NCI-H2196 treated with DMSO at 0.1 percent for 48 hours (cell line): ENCODE results near the gene KLF11.
"Not testable (repeated sequence)": the region's sequence is repeated elsewhere in the genome, so short reads cannot be mapped to it uniquely, and the experiment has no call there.

ENCODE experiments used
- DNase-seq: peaks from one replicate; lab custom pipeline; 2025; ENCODE audit not compliant: unreplicated experiment; lab: John Stamatoyannopoulos, UW

The KLF11 gene

DNA sequence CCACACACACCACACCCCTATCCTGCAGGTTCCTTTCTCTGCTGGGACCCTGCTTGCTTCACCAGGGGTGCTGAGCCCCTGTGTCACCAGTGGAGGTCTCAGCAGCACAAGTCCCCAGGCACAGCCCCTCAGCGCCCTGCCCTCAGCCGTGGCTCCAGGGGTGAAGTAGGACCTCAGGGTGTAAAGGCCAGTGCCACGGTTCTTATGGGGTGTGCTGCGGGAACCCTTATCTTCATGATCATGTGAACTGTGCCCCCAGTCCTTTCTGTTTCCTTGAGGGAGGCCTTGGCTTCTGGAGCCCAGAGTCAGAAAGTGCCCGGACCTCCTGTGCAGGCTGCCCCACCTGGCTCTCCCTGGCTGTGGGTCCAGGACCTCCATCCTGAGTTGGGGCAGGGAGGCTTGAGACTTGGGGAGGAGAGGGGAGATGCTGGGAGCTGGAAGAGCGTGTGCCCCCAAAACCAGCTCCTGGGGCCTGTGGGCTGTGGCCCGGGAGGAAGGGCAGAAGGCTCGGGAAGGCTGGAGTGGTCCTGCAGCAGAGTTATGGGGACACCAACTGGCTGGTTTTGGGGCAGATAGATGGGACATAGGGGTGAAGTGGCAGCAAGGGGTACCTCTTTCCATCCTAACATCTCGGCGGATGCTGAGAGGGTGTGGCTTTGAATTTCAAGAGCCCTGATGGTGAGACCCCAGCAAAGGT lies 20.2 kb upstream of the KLF11 start:
- DNase-seq: no peak

DNA sequence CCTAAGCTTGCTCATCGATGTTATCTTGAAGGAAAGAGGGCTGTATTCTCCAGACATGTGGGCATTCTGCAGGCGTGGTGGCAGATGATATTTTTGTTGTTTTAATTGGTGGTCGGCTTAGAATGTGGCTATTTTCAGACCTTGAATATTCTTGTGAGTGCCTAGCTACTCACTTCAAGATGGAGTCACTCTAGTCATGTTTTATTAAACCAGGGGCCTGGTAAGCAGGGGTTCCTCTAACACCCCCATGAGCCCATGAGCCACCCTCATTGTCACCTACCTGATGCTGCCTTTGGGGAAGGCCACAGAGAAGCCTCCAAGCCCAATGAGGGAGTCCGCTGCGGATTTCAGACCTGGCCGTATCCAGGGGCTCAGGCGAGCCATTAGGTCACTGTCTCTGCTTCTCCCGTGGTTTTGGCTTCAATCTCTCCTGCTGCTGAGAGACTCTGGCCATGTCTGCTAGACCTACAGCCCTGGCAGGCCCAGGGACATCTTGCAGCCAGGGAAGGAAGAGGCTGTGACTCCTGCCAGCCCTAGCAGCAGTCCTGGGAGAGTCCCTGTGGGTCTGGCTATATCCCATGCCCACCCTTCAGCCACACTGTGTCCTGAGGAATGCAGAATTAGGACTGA lies 16.3 kb upstream of the KLF11 start:
- DNase-seq: no peak

DNA sequence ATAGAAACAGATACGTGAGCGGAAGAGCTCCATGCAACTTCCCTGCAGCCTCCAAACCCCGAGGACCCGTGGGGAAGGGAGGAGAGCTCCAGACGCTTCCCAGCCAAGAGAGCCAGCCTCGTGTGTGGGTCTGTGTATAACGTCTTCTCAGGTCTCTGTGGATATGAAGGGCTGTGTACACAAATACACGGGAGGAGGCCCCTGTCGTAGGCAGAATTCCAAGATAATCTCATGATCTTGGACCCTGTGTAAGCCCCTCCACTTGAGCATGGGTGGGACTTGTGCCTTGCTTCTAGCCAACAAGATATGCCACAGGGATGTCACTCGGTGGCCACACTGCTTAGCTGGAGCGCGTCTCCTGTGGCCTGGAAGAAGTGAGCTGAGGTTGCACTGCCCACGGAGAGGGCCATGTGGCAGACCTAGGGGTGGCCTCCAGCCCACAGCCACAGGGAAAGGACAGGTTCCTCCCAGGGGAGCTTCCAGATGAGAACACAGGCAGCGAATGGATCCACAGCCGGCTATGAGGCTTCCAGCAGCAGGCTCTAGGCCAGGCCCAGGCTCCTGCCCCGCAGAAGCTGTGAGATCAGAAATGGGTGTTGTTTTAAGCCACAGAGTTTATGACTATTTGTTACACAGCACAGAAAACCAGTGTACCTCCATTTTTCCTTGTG lies 15.6 kb upstream of the KLF11 start:
- no peak for DNase-seq

DNA sequence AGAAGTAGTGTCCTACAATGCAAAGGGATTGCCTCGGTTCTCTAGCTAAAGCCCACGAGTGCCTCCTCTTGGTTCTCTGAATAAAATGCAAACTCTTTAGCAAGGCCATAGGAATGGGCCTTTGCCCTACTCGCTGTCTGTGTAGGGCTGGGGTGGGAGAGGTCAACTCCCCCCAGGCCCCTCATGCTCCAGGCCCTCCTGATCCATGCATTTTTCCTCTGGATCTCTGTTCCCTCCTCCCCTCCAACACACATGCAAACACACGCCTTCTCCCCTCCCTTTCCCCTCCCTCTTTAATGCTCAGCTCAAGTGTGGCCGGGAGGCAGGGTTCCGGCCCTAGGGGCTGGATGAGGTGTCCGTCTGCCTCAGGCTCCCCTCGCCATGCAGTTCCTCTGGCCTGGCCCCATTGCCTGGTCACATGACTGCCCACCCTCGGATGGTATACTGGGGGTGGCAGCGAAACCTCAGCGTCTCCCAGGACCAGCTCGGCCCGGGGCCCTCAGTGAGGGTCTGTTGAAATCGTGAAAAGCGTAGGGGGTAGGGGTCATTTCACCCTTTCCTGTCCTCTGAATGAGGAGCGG lies 14.9 kb upstream of the KLF11 start:
- DNase-seq: no peak

DNA sequence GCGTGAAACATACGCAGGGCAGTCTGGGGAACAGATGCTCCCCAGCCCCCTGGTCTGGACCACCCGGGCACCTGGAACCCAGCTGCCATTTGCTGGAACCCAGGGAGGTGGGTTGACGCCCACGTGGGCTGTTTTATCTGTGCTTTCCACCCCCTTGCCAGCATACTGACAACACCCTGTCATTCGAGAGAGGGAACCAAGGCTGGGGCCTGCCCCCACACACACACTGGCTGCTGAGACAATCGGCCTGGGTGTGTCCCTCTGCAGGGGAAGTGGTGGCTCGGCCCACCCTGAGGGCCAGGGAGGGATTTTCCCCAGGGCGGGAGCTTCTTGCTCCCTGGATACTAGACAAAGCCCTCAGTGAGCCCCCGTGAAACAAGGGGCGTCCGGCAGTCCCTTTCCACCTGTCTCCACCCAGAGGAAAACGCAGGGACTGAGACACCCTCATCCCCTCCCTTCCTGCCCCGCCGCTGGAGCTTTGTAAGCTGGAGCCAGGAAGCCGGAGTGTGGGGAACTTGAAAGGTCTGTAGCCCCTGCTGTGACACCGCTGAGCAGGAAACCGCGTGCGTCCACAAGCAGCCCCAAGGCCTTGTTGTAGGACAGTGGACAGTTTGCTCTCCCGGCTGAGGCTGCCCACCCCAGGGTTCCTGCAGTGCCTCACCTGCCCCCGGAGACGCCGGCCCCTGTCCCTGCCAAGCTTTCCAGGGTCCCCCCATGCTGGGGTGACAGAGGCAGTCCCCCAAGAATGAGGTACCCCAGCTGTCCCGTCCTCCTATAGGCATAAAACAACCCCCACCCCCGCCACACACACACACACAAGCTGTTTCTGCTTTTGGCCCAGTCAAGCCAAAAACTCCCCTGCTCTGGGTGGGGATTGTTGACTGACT lies 14.1 kb upstream of the KLF11 start:
- DNase-seq: no peak

DNA sequence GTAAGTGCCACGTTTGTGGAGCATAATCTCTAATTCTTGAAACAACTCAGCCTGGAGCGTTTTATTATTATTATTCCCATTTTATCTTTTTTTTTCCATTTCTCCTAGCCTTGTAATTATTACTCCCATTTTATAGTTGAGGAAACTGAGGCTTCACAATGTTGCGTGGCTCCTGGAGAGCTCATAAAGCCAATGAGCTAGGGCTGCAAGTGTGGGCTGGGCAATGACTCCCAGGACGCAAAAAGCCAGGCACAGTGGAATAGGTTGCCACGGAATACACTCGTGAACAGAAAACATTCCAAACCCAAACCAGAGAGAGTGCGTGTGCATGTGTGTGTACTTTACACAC lies 13.5 kb upstream of the KLF11 start:
- no peak for DNase-seq

DNA sequence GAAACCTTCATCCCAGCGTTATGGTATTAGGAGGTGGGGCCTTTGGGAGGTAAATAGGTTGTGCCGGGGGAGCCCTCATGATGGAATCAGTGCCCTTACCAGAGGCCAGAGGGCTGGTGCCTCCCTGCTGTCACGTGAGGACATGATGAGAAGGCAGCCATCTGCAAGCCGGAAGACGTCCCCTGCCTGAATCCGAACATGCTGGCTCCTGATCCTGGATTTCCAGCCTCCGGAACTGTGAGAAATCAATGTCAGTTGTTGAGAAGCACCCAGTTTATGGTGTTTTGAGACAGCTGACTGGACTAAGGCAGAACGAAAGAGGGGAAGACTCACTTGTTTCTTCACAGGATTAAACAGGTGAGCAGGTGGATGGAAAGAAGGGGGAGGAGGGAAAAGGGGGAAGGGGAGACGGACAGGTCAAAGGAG lies 13.0 kb upstream of the KLF11 start:
- DNase-seq: no peak

DNA sequence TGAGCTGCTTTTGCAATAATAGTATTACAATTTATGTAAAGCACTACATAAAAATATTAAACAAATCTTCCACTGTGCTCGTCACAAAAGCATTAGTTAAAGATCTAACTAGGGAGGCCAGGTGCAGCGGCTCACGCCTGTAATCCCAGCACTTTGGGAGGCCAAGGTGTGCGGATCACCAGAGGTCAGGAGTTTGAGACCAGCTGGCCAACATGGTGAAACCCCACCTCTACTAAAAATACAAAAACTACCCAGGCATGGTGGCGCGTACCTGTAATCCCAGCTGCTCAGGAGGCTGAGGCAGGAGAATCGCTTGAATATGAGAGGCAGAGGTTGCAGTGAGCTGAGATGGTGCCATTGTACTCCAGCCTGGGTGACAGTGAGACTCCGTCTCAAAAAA lies 12.6 kb upstream of the KLF11 start:
- DNase-seq: not testable (repeated sequence)

DNA sequence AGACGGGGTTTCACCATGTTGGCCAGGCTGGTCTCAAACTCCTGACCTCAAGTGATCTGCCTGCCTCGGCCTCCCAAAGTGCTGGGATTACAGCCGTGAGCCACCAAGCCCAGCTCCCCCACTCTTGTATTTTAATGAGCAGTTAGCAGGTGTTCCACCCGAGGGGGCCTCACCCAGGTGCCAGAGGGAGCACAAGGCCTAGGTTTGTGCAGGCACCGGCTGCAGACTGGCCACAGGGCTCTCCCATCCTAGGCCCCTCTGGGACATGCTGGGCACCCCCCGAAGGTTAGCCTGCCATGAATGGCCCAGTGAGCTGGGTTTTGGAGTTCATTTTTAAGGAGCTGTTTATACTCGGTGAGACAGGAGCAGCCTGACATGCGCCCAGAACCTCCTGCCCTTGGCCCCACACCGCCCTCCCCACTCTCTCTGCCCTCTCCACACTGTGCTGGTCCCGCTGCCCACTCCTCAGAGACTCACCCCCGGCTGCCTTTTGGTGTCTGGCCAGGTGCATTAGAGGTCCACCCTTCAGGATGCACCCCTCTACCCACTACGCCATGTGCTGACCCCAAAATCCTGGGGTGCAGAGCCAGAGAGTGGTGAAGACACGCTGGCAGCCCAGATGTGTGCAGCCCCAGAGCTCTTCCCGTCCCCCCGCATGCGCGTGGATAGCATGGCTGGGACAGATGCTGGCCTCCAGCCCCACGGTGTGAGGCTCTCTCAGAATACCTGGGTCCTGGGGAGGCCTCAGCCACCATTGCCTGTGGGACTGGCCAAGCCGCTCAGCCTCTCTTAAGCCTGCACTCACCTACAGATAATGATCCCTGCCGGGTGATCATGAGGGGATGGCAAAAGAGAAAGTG lies 11.2 kb upstream of the KLF11 start:
- DNase-seq: no peak

DNA sequence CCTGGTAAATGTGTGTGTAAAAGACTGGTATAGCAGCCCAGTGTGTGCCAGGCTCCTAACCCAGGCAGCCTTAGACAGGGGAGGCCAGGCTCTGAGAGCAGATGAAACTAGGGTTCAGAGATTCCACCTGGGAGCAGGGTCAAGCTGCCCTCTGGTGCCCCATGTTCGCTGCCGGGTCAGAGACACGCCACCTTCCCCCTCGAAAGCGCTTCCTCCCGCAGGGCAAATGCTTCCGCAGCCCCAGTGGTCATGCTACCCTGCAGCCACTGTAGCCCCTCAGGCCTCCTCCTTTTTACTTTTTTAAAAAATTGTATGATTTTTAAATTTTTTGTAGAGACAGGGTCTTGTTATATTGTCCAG lies 10.6 kb upstream of the KLF11 start:
- DNase-seq: no peak

DNA sequence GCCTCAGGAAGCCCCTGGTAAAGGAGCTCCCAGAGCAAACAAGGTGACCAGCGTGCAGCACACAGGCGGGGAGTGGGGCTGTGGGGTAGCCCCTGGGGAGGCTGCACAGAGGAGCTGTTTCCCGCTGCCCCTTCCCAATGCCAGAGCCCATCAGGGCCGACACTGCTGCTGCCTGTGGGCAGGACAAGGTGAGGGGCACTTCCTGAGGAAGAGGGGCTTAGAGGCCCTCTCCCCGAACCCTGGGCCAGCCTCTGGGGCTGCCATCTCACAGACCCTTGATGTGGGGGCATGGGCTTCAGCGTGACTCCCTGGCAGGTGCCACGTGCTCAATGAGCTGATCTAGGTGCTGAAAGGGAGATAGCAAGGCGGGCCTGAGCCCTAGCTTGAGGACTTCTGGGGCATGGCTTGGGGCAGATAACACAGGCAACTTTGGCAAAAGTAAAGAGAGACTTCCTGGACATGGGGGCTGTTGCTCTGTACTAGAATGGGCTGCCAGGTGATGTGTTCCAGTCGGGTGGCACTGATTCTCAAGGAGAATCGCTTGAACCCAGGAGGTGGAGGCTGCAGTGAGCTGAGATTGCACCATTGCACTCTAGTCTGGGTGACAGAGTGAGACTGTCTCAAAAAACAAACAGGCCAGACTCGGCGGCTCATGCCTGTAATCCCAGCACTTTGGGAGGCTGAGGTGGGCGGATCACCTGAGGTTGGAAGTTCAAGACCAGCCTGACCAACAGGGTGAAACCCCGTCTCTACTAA lies 9.9 kb upstream of the KLF11 start:
- no peak for DNase-seq

DNA sequence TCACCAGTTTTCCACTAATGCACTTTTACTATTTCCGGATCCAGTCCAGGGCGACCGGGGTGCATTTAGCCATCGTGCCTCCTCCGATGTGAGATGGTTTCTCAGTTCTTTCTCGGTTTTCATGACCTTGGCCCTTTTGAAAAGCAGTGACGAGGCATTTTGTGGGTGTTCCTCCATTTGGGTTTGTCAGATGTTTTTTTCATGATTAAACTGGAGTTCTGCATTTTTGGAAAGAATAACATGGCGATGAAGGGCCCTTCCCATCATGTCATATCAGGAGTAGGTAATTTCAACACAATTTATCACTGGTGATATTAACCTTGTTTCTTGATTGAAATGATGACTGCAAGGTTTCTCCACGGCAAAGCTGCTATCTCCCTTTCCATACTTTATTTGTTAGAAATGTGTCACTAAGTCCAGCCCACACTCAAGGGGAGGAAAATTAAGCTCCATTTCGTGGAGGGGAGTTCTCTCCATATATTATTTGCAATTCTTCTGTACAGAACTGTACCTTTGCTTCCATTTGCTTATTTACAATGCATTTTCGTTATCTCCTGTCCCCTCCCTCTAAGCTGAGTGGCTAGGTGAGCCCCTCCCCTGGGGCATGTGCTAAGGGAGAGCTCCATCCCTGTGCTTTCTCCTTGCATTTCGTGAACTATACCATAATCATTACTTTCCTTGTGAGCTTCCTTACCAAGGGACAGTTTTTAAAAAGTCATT lies 8.9 kb upstream of the KLF11 start:
- DNase-seq: no peak

DNA sequence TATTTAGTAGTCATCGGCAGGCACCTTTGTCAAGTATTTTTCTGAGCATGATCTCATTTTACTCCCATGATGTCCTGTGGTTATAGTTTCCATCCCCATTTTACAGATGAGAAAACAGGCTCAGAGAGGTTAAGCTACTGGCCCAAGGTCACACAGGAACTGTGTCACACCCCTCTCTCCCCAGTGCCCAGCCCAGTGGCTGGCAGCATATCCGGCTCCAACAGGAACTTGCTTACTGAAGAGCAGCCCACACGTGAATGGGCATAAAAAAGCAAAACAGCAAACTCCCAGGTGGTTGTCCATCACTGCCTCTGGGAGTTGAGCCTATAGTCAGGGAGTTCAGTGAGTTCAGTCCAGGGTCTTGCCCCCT lies 8.3 kb upstream of the KLF11 start:
- no peak for DNase-seq

DNA sequence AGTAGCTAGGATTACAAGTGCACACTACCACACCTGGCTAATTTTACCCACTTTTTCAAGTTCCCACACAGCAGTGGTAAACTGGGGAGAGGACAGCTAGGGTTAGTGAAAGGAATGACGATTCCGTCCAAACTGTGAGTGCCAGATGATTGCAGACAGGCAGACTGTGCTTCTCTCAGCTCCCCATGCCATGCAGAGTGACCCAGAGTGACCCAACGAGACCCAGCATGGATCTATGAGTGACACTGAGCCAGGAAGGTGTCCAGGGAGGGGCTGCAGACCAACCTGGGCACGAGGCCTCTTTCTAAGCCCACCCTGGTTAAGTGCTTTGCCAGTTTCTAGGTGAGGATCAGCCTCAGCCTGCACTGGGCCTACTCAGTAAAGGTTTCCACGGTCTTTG lies 7.7 kb upstream of the KLF11 start:
- DNase-seq: no peak

DNA sequence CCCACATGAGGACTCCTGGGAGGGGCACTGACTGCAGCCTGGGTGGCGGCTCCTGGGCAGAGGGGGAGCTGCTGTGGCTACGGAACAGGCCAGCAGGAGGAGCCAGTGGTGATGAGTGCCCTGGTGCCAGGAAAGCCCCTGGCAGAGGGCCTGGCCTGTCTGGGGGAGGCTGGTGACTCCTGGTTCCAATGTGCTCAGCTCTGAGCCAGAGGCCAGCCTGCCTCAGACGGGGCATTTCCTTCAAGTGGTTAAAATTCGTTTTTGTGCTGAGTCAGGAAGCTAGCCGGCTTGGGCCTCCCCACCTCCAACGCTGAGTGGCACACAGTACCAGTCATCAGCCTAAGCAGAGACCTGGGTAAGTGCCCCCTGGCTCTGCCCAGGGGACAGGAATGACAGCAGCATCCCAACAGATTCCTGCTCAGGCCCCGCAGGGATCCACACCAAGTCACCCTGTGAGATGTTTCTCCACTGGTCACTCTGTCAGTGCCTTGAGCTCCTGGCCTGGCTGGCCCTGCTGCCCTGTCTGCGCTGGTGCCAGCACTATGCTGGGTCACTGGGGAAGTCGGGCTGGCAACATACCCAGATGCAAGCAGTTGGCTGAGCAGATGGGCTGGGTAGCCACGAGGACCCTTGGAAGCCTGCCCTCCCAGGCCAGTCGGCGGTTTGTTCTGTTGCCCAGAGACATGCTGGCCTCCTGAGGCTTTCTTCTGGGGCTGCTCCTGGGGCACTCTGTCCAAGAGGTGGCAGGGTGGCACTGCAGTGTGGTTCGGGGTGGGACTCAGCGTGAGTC lies 7.1 kb upstream of the KLF11 start:
- peak; percentile 83 for DNase-seq

DNA sequence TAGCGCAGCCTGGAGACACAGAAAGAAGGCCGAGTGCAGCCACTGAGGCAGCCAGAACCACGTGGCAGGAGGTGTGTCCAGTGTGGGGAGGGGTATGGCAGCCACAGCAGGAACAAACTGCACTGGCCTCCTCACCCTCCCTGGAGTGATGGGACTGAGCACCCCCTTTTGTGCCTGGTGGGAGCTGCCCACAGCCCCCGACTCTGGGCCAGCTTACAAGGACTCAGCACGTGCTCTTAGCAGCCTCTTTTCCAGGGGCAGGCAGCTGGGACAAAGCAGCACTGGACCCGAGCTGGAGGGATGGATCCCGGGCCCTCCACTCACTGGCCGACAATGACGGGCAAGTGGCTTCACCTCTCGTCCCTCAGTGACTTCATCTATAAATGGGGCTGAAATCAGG lies 5.2 kb upstream of the KLF11 start:
- DNase-seq: no peak

DNA sequence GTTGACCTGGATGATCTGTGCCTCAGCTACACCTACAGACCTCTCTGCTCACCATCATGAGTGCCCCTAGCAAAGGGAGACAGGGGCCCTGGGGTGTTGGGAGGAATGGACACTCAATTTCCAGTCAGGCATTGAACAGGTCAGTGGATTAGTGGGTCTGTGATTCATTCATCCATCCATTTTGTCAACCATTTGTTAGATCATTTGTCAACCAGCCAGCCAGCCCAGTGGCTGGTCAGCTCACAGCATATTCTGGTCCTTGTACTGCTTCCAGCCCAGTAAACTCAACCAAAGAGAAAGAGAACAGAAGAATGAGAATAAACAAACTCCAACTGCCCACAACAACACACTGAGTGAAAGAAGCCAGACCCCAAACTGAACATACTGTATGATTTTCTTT lies 4.6 kb upstream of the KLF11 start:
- DNase-seq: no peak

DNA sequence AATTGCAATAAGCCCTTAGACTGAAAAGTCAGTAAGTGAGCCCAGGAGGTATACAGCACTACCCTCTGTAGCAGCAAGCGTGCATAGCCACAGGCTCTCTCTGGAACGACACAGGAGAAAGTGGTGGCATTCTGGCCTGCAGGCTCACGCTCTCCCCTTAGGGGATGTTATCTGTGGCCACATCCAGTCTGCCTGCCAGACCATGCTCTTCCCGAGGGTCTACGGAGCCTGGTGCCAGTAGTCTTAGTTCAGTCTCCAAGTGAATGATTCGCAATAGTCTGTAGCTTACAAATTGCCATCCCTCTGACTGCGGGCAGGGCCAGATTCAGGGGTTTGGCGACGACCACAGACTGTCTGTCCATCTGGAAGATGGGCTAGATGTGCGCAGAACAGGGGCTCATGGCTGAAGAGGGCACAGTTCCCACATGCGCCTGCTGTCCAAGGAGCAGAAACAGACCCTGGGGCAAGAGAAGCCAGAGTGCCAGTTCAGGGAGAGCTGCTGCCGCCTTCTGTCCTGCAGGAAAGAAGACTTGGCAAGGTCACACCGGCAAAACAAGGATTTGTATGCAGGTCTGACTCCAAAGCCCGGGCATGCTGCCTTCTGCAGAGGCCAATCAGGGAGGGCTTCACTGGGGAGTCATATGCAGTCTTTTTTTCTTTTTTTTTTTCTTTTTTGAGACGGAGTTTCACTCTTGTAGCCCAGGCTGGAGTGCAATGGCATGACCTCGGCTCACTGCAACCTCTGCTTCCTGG lies 3.5 kb upstream of the KLF11 start:
- no peak for DNase-seq
